GM18909 (cell line): Measurements from ENCODE around the gene TTC28.

Source experiments
- ATAC-seq: cut with Tn5 transposase; IDR thresholded peaks from one replicate; pipeline ENCODE4 v1.9.1; 2021; ENCODE audit warnings: mild to moderate bottlenecking; ENCODE audit not compliant: unreplicated experiment, poor library complexity

The TTC28 gene

GRCh38 chr22:28249402-28249801, 430.2 kb downstream of the TTC28 start:
- no peak for ATAC-seq

DNA sequence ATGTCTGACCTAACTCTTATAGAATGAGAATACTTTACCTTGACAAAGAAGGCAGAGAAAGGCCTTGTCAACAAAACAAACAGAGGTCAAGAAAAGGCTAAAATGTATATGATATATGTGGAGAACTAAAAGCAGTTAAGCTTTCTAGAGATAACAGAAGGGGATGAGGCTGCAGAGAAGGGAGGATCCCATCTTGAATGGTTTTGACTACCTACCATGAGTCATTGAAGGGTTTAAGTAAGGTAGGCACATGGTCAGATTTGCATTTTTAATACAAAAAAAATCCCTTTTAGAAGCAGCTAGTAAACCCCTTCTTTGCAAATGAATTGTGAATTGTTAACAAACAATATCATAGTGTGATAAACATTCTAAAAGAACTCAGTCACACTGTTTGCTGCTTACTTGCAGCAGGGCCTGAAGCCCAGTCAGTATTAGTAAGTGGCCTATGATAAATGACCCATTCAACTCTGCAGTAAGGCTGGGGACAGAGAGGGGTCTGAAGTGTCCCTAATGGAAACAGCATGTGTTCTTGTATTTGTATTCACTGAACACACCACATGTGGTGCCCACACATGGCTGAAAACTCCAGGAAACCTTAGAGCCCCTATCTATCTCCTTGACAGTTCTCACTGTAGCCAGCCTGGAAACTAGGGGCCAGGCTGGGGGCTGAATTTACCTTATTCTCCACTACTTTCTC, 431.8 kb downstream of the TTC28 start:
- no peak for ATAC-seq

DNA sequence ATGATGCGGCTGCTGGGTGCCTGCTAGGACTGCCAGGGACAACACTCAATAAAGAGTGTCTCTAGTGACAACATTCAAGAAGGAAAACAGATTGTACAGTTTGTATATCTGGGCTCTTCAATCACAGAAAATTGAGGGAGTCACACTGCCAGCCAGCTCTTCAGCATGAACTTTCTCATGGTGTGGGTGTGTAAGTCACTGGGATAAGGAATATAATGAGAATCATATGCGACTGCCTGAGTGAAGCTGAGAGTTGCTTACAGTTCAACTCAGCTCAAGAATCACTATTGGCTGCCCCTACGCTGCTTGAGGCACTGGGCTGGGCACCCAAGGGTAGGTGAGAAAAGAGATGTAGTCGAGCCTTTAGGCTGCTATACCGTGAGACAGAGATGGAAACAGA, 432.5 kb downstream of the TTC28 start:
- no peak for ATAC-seq

GRCh38 chr22:28246397-28246796, 433.2 kb downstream of the TTC28 start:
- ATAC-seq: no peak

DNA sequence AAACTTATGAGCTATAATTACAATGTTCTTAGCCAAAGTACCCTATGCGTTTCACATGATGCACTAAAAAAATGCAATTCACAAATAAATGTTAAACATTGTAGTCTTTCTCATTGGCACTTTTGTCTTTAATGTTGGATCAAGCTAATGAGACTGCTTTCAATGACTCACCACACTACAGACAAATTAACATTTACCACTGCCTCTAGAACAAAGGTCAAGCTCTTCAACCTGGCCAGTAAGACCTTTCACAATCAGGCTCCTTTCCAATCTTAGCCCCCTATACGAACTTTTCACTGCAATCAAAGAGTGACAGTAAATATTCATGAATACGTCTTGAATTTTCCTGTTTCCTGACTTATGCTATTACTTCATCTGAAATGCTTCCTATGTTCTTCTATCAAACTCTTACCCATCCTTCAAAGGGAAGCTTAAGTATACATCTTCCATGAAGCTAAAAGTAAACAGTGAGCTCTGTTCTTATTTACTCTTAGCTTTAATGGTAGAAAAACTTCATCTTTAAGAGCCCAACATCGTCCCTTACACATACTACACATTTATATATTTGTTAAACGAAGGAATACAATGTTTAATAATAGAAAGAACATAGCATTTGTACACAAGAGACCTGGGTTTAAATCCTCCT, 433.9 kb downstream of the TTC28 start:
- ATAC-seq: no peak

GRCh38 chr22:28244757-28245156, 434.9 kb downstream of the TTC28 start:
- no peak for ATAC-seq

DNA sequence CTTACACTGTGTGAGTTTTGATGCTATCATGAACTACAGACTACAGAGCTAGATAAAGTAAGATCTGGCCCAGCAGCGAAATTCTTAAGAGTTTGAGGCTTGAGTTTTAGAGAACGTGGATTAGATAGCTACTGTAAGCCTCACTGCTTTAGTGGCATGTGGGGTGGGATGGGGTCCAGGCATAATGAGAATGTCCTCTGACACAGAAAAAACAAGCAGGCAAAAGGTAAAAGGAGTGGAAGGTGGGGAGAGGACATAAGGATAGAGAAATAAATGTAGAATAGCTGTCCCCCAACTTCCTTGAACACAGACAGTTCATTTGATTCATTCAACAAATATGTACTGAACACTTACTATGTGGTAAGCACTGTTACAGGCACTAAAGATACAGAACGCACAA, 436.1 kb downstream of the TTC28 start:
- no peak for ATAC-seq

DNA sequence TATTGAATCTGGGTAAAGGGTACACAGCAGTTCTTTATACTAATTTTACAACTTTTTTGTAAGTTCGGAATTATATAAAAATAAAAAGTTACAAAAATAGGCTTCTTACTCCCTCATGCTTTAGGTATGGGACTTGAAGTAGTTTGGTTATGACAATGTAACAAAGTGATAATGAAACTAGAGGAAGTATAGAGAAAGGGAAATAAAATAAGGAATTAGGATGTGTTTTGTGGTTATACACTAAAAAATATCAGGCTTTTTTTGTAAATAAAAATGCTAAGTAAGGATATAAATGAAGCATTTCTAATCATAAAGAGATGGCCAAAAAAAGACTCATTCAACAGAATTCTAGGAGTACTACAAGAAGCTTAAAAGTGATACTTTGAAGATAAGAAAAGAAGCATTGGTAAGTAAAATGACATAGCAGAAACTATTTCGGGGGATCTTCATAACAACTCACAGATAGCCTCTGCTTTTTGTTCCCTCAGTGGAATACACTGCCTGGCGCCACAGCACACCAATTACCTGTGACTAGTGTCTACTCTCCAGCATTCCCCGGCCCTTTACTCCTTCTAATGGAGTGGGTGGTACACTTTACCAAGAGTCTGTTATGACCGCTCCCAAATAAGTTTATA, 437.9 kb downstream of the TTC28 start:
- ATAC-seq: no peak

DNA sequence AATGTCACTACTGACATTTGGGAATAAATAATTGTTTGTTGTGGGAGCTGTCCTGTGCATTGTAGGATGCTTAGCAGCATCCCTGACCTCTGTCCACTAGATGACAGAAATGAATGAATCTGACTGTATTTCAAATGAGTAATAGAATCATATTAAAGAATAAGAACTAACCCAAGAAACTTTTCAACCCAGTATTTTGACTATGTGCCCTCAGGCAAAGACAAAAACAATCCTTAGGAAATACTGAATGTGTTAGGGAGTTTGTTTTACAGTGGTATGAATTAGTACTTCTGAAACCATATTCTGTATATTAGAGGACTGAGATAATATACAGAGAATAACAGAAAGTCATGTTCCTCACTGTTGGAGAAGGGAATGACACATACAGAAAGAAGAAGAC, 439.7 kb downstream of the TTC28 start:
- no peak for ATAC-seq

- ATAC-seq: no peak
Measured at GRCh38 chr22:28237783-28238182, 441.9 kb downstream of the TTC28 start.

GRCh38 chr22:28237112-28237511, 442.5 kb downstream of the TTC28 start:
- no peak for ATAC-seq

DNA sequence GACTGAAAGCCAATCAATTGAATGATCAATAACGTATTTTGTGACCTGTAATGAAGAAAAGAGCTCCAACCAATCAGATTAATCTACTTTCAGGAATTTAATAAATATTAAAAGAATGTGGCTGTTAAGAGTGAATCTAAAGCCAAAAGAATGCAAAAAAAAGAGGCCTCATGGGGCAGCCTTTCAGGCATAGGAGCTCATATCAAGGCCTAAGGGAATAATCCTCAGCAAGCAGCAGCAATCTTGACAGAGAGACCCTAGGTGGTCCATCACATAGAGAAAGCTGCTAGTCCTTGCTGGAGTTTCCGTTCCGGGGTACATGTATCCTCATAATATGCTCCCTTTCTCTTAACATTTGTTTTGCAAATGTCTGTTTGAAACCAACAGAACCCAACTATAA, 447.4 kb downstream of the TTC28 start:
- ATAC-seq: no peak

GRCh38 chr22:28231441-28231840, 448.2 kb downstream of the TTC28 start:
- ATAC-seq: no peak

- ATAC-seq: no peak
Measured at GRCh38 chr22:28230671-28231070, 449.0 kb downstream of the TTC28 start.

GRCh38 chr22:28229566-28230485, 449.8 kb downstream of the TTC28 start:
- no peak for ATAC-seq

- no peak for ATAC-seq
Measured at GRCh38 chr22:28223826-28224225, 455.8 kb downstream of the TTC28 start.

- ATAC-seq: no peak
Measured at GRCh38 chr22:28222976-28223745, 456.5 kb downstream of the TTC28 start.

GRCh38 chr22:28222571-28222970, 457.1 kb downstream of the TTC28 start:
- ATAC-seq: no peak

DNA sequence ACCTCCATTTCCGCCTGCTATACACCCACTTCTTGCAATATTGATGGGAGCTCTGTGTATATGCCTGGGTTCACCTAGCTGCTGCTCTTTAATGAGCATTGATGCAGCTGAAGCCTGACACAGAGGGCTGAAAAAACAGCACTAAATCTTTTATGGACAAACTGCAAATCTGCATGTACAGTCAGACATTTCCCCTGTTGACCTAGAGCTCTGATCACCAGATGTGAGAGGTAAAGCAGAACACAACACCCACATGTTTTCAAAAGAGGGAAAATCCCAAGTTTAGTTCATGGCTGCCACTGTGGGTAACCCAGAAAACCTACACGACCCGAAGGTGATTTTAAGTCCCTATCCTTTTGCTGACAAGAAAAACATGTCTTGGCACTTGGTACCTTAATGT, 457.6 kb downstream of the TTC28 start:
- no peak for ATAC-seq
